ENCODE results near the gene TBC1D24. TPM values are rescaled to one million over a fixed set of nuclear protein-coding genes. Genes with fewer than 3 reads are reported as not detected.
"Not testable (repeated sequence)": the region's sequence is repeated elsewhere in the genome, so short reads cannot be mapped to it uniquely, and the experiment has no call there.

The TBC1D24 gene
- polyA plus RNA-seq, 3 donors: 16.1 to 25.1 (median 24.0) TPM

GRCh38 chr16:2467528-2468232, 7.2 kb upstream of the TBC1D24 start:
- DNase-seq: no peak

- DNase-seq: no peak
Measured at GRCh38 chr16:2468233-2468724, 6.6 kb upstream of the TBC1D24 start.

- no peak for DNase-seq
Measured at GRCh38 chr16:2468725-2469398, 6.1 kb upstream of the TBC1D24 start.

GRCh38 chr16:2469399-2470233, 5.3 kb upstream of the TBC1D24 start:
- no peak for DNase-seq

- DNase-seq: no peak
Measured at GRCh38 chr16:2470234-2470601, 4.7 kb upstream of the TBC1D24 start.

GRCh38 chr16:2470603-2471015, 4.3 kb upstream of the TBC1D24 start:
- DNase-seq: no peak

GRCh38 chr16:2471016-2471652, 3.8 kb upstream of the TBC1D24 start, which contains the start of gene NTN3:
Gene NTN3, plus strand, starts transcription at chr16:2471297. Its CDS starts 405 bp downstream, at chr16:2471702.
- peak; percentile 80 for DNase-seq

- no peak for DNase-seq
Measured at GRCh38 chr16:2471653-2472487, 3.1 kb upstream of the TBC1D24 start.

- DNase-seq: no peak
Measured at GRCh38 chr16:2472488-2472864, 2.5 kb upstream of the TBC1D24 start.

GRCh38 chr16:2472885-2473445, 2.0 kb upstream of the TBC1D24 start:
- no peak for DNase-seq

- DNase-seq: no peak
Measured at GRCh38 chr16:2473446-2473926, 1.4 kb upstream of the TBC1D24 start.

- DNase-seq: no peak
Measured at GRCh38 chr16:2473999-2474876, 689 bp upstream of the TBC1D24 start.

GRCh38 chr16:2475413-2476344, 752 bp downstream of the TBC1D24 start:
- DNase-seq: no peak

- no peak for DNase-seq
Measured at GRCh38 chr16:2476345-2476720, 1.4 kb downstream of the TBC1D24 start.

GRCh38 chr16:2476741-2477140, 1.8 kb downstream of the TBC1D24 start:
- DNase-seq: no peak

GRCh38 chr16:2477327-2477726, 2.4 kb downstream of the TBC1D24 start:
- DNase-seq: no peak

GRCh38 chr16:2478279-2478678, 3.4 kb downstream of the TBC1D24 start:
- no peak for DNase-seq

GRCh38 chr16:2479996-2480395, 5.1 kb downstream of the TBC1D24 start:
- DNase-seq: not testable (repeated sequence)

All from renal pelvis (tissue), 4 donors.